SU-DHL-6 (cell line): ENCODE results near the gene CHN1.

Experiments
- CTCF ChIP-seq: fragments of 200-600 bp; sonication (generic); IDR thresholded peaks from one replicate; pipeline ENCODE4 v1.5.1; 2017; ENCODE audit warnings: antibody characterized with exemption, mild to moderate bottlenecking, low read length, moderate library complexity; ENCODE audit not compliant: insufficient read depth, poor library complexity, severe bottlenecking
- EZH2phosphoT487 ChIP-seq: fragments of 200-600 bp; sonication (generic), shearing (Covaris generic); conservative IDR thresholded peaks from 2 replicates; pipeline ENCODE4 v1.6.1; 2018; ENCODE audit warnings: mild to moderate bottlenecking, antibody characterized with exemption, low read length, moderate library complexity, mixed read lengths

- no peak for TF ChIP-seq CTCF
- TF ChIP-seq EZH2phosphoT487: no peak
Observed at GRCh38 chr2:174815526-174815925, 189.7 kb downstream of the CHN1 start.
